NCI-H510A (cell line): Measurements from ENCODE around the gene SYCN.
"Not testable (repeated sequence)": the region's sequence is repeated elsewhere in the genome, so short reads cannot be mapped to it uniquely, and the experiment has no call there.

Source experiments
- DNase-seq: peaks from one replicate; lab custom pipeline; 2025; lab: John Stamatoyannopoulos, UW

The SYCN gene

DNA sequence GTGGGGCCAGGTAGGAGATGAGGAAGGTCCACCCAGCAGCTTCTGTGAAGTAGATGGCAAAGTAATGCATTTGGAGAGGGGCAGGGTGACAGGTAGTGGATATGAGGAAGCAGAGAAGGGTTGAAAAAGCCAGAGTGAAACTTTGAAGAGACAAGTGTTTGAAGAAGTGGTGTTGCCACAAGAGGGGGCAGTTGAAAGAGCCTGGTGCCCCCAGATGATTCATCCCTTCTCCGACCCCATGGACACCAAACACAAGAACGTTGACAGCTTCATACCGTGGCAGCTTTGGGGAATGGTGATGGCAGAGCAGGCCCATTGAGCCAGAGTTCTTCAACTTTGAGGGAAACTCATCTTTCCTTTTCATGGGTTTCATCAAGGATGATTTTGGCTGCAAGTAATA lies 20.8 kb upstream of the SYCN start:
- DNase-seq = no peak

DNA sequence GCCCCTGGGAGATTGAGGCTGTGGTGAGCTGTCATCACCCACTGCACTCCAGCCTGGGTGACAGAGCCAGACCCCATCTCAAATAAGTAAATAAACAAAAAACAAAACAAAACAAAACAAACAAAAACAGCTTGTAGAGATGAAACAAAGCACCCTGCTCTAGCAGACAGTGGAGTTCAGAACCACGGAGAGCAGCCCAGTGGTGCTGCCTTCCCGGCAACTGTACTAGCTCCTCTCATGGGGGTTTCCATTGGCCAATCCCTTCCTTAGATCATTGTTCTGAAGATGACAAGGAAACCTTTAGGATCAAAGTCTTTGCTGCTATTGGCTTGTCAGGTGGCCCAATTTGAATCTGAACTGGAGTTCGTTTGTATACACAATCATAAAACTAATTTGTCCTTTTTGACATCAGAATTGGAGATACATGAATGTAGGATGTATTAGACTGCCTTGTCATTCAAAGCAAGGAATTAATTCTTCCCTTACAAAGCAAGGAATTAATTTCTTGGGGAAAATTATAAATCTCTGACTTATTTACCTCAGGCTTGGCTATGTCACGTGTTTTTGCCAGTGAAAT lies 19.7 kb upstream of the SYCN start:
- no peak for DNase-seq

DNA sequence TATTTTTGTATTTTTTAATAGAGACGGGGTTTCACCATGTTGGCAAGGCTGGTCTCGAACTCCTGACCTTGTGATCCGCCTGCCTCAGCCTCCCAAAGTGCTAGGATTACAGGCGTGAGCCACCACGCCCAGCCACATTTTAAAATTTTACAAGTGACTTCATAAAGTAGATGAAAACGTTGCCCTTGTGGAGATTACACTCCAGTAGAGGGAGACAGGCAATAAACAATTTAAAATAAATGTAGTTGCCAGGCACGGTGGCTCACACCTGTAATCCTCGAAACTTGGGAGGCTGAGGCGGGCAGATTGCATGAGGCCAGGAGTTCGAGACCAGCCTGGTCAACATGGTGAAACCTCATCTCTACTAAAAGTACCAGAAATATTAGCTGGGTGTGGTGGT lies 15.0 kb upstream of the SYCN start:
- DNase-seq = not testable (repeated sequence)

DNA sequence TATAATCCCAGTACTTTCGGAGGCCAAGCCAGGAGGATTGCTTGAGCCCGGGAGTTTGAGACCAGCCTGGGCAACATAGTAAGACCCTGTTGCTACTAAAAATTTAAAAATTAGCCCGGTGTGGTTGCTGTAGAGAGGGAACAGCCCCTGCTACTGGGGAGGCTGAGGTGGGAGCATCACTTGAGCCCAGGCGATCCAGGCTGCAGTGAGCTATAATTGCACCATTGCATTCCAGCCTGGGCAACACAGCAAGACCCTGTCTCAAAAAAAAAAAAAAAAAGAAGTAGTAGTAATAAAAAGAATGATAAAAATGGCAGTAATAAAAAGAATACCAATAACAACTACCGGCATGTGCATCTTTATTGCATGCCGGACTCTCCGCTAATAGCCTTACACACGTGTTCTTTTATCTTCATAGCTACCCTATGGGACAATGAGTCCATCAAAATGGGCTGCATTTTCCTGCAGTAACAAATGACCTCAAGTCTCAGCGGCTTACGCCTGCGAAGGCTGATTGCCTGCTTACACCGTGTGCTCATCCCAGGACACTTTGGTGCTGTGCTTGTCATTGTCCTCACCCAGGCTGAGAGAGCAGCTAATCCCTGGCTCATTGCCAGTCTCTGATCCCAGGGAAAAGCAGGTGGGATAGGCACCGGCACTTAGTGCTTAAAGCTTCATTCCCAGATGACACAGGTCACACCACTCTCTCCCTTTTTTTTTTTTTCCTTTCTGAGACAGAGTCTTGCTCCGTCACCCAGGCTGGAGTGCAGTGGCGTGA lies 14.4 kb upstream of the SYCN start:
- DNase-seq = no peak

DNA sequence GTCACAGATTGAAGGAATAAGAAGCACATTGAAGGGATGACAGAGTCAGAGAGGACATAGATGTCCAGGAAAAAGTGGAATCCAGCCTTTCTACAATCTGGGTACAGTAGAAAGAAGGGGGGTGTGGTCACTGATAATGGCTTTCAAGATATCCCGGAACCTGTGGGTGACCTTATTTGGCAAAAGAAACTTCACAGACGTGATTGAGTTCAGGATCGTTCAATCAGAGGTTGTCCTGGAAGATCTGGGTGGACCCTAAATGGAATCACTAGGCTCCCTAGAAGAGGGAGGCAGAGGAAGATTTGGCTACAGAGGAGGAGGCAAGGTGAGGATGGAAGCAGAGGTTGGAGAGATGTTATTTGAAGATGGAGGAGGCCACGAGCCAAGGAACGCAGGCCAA lies 13.0 kb upstream of the SYCN start:
- no peak for DNase-seq

DNA sequence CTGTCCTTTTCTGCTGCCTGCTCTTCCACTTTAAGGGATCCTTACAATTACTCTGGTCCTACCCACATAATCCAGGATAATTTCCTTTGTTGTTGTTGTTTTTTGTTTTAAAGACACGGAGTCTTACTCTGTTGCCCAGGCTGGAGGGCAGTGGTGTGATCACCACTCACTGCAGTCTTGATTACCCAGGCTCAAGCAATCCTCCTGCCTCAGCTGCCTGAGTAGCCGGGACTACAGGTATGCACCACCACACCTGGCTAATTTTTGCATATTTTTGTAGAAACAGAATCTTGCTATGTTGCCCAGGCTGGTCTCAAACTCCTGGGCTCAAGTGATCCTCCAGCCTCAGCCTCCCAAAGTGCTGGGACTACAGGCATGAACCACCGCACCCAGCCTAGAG lies 11.3 kb upstream of the SYCN start:
- not testable (repeated sequence) for DNase-seq

DNA sequence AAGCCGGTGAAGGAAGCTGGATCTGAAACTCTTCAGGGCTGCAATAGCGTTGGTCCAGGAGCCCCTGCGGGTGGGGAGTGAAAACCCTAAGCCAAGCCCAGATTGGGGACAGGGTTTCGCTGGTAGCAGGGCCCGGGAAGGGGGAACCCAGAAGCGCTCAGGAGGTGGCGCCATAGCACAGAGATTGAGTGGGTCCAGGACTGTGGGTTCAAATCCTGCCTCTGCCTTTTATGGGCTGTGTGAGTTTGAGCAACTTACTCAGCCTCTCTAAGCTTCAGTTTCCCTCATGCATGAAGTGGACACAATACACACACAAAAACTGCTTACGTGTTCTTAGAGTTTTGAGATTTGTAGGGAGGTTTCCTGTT lies 8.3 kb upstream of the SYCN start:
- no peak for DNase-seq

DNA sequence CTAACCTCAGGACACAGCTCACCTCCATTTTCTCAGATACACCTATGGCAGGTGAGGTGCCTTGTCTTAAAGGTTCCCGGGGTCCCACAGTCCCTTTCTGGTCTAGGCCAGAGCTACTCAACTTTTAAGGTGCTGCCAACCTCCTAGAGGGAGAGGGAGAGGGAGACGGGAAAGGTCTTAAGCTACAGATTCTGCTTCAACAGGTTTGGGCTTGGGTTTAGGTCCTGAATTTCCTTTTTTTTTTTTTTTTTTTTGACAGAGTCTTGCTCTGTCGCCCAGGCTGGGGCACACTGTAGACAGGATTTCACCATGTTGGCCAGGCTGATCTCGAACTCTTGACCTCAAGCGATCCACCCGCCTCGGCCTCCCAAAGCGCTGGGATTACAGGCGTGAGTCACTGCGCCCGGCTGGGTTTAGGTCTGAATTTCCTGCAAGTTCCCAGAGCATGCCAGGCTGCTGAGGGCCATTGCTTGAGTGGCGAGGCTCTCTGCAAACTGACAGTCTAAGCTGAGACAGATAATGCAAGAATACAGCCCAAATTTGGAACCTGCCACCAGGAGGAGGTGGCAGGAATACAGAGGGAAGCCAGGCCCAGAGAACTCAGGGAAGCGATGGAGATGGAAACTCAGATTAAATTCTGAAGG lies 7.8 kb upstream of the SYCN start:
- DNase-seq = no peak

DNA sequence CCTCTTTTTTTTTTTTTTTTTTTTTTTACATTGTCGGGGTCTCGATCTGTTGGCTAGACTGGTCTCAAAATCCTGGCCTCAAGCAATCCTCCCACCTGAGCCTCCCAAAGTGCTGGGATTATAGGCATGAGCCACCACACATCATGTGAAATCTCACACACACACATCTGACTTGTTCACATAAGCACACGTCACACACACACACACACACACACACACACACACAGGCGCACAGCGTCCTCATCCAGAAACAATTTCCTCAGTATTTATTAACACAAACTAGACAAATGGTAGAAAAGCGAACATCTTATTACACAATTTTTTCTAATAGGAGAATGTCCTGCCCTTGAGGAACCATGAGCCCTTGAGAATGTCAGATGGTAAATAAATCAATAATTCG lies 5.1 kb upstream of the SYCN start:
- DNase-seq = no peak

DNA sequence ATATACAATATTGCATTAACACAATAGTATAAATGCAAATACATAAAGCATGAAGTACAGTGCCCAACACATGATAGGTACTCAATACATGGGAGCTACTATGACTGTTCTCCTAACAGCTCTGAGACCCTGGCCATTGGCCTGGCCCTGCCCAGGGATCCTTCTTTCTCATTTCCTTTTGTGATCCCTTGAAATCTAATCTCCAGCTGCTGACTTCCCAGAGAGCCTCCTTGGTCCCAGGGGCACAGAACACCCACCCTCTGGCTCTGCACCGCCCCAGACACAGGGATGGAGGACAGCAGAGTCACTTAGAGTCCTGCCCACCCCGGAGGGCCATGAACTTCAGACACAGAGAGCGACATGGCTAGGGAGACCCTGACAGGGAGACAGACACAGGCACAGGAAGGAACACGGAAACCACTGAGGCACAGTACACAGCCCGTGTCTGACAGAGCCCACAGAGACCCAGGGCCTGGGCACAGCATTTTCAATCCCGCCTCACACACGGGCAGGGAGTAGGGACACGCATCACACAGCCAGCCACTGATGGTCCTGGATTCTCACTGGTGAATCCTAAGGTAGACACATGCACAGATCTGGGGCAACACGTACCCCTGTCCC lies 4.2 kb upstream of the SYCN start:
- DNase-seq = no peak

DNA sequence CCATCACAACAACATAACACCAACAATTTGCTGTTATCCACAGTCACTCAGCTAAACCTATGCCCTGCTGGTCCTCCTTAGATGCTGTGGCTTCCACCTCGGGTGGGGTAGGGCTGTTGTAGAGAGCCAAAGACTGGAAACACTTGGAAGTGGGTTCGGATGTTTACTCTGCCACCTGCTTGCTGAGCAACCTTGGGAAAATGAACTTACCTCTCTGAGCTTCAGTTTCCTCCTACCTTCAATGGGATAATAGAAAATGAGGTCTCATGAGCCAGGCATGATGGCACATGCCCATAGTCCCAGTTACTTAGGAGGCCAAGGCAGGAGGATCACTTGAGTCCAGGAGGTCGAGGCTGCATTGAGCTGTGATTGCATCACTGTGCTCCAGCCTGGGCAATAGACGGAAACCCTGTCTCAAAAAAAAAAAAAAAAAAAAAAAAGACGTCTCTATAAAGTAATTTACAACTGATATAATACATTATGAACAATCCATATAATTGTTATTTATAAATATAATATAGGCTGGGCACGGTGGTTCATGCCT lies 3.3 kb upstream of the SYCN start:
- DNase-seq = no peak

DNA sequence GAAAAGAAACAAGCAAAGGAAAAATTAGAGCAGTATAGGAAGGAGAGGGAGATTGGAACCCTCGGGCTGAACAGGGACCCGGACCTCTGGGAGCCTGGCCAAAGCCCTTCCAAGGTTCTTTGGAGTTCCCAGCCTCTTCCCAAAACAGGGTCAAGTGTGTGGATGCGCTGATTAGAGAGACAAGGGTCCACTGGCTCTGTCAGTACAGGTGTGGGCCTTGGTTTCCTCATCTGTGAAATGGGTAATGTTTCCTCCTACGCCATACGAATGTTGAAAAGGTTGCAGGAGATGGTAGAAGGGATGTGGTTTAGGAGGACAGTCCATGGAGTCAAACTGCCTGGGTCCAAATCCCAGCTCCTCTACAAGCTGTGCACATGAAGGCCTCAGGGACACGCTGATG lies 2.1 kb upstream of the SYCN start:
- DNase-seq = no peak

DNA sequence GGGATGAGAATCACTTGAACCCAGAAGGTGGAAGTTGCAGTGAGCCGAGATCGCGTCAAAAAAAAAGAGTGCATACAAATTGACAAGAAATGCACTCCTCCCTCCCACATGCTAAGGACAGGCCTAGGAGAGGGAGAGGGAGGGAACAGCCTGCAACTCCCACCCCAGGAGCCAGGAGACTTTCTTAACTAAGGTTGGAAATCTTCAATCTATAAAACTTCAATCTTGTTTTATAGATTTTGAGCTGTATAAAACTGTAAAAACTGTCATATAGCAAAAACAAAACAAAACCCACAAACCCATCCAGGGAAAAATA lies 1.3 kb upstream of the SYCN start:
- no peak for DNase-seq

DNA sequence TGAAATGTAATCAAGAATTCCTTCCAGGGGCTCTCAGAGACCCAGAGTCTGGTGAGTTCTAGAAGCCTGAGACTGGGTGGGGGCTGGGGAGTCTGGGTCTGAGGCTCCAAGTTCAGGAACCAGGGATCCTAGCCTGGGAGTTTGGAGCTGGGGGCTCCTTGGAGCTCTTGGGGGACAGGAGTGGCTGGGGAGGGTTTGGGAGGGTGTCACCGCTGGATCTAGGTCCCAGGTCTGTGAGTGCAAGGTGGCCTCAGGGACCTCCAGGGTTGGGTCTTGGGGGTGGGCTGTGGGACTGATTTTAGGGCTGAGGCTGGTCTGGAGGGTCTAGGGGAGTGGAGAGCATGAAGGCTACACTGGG lies 1.1 kb downstream of the SYCN start:
- no peak for DNase-seq

DNA sequence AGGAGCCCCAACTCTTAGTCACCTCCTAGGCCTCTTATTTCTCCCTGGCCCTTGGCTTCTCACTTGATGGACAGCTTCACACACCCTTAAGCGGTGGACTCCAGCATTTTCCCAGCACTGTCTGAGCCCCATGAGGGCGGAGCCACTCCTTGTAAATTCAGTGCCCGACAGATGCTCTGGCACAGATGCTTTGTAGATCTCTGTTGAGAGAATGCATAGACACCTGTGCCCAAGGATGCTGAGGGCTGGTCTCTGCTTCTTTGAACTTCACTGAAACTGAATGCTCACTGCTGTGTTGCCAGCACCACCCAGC lies 3.3 kb downstream of the SYCN start:
- DNase-seq = no peak

DNA sequence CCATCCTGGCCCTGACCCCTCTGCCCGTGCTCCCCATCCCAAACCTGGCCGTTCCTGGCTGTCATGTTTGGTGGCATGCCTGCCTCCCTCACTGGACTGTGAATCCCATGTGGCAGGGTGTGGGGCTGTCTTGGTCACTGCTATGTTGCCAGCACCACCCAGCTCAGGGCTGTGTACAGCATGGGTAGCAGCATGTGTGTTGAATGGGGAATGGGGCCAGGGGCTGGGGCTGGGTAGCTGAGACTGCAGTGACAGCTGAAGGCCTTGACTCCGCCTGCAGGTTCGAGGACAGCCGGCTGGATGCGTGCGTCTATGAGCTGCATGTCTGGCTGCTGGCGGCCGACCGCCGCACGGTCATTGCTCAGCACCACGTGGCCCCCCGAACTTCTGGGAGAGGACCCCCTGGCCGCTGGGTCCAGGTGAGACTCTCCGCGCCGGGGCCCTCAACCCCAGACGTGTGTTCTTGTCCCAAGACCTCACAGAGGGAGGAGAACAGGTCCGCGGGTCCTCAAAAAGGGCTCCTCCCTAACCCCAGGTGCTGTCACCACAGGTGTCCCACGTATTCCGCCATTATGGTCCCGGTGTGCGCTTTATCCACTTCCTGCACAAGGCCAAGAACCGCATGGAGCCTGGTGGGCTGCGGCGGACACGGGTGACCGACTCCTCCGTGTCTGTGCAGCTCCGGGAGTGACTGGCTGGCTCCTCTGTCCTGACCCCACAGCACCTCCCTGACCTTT lies 3.8 kb downstream of the SYCN start:
- DNase-seq = no peak

DNA sequence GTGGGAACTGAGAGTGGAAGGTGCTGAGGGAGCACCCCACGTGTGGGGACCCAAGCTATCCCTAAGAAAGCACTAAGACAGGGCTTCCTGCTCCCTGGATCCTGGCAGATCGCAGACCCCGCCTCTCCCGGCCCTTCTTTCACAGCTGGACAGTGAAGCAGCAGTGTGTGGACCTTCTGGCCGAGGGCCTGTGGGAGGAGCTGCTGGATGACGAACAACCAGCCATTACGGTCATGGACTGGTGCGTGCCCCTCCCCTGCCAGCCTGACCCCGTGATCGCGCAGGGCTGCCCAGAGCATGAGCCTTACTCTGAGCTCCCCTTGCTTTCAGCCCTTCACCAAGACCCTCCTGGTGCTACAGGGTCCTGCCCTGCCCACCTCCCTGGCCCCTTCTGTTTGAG lies 5.0 kb downstream of the SYCN start:
- no peak for DNase-seq

DNA sequence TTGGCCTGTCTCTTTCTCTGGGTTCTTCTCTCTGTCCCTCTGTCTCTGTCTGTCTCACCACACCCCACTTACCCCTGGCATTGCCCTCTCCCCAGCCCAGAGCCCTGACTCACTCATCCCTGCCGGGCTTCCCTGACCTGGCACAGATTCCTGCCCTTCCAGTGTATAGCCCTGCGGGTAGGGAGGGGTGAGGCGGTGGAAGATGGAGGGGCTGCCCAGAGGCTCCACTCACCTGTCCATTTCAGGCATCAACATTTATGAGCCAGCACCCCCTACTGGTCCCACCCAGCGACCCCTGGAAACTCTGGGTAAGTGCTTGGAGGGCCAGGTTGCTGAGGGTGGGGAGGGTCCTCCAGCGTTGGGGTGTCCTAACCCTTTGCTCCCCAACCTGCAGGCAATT lies 6.3 kb downstream of the SYCN start:
- no peak for DNase-seq

DNA sequence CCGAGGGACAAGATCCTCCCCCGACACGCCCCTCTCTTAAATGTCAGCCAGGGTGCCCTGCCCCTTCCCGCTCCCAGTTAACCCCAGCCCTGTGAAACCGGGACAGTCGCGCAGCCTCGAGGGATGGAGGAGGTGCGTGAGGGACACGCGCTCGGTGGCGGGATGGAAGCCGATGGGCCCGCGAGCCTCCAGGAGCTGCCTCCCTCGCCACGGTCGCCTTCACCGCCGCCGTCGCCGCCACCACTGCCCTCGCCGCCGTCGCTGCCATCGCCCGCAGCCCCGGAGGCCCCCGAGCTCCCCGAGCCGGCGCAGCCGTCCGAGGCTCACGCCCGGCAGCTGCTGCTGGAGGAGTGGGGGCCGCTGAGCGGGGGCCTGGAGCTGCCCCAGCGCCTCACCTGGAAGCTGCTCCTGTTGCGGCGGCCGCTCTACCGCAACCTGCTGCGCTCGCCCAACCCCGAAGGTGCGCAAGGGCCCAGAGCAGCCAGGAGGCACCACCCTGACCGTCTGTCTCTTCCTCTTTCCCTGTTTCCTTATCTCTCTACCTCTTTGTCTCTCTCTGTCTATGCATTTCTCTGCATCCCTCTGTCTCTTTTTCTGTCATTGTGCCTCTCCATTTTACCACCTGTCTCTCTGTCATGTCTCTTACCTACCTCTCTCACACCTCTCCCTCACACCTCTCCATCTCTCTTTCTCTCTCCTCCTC lies 7.1 kb downstream of the SYCN start, which contains the start of gene NCCRP1:
Gene NCCRP1, plus strand, starts transcription at position 105 of the 703 bp plus-strand sequence. Its CDS starts 19 bp downstream, at position 124.
- no peak for DNase-seq

DNA sequence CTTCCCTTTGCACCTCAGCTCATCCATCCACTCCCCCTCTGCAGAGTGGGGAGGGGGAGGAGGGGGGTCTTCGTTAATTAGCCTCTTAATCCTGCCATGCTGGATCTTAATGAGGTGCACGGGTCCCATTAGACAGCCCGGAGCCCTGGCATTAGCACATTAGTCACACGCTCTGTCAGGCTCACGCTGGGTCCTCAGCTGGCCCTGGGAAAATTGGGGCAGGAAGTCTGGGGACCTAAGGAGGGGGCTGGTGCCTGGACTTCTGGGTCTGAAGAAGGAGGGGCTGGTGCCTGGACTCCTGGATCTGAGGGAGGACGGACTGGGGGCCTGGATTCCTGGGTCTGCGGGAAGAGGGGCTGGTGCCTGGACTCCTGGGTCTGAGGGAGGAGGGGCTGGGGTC lies 7.7 kb downstream of the SYCN start:
- no peak for DNase-seq

DNA sequence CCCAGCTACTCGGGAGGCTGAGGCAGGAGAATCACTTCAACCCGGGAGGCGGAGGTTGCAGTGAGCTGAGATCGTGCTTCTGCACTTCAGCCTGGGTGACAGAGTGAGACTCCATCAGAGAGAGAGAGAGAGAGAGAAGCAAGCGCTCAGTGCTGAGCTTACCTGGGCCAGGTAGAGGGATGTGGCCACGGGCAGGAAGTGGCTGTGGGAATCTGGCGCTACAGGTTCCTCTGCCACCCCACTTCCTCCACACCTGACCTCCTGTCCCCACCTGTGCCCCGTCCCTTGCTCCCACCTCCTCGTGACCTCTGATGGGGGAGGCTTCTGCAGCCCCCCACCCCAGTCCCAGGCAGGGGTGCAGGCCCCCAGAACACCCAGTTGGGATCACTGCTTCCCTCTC lies 8.3 kb downstream of the SYCN start:
- DNase-seq = no peak
